C4-2B (cell line): Measurements from ENCODE around the gene FRMD8.

ENCODE experiments used
- H3K27ac ChIP-seq: fragments of 450-650 bp; 2 replicates; pipeline ENCODE4 v1.5.1; 2017
- CTCF ChIP-seq: fragments of 450-650 bp; conservative IDR thresholded peaks from 2 replicates; pipeline ENCODE4 v1.5.1; 2017; ENCODE audit warnings: mild to moderate bottlenecking
- ZFX ChIP-seq: fragments of 450-650 bp; IDR thresholded peaks from 2 replicates; pipeline ENCODE4 v1.6.1; 2017

The FRMD8 gene

GRCh38 chr11:65353900-65354264 lies 32.6 kb upstream of the FRMD8 start:
- H3K27ac ChIP-seq = peak overlapping the region; percentile 64
- TF ChIP-seq ZFX (no peak), CTCF (no peak)

- H3K27ac ChIP-seq = peak within 1 kb of the TSS; percentile 64
- TF ChIP-seq ZFX = 0 out of 2 replicates have a peak, but pooled peaks have one; percentile 45
- TF ChIP-seq CTCF = no peak
These were observed 32.0 kb upstream of the FRMD8 start, which contains the start of gene TIGD3 for GRCh38 chr11:65354265-65355012. Gene TIGD3 (plus strand): TSS chr11:65354751. CDS start chr11:65355809, 1,058 bp downstream.

- peak overlapping the region; percentile 64 for H3K27ac ChIP-seq
- TF ChIP-seq CTCF (no peak), ZFX (no peak)
These were observed 31.2 kb upstream of the FRMD8 start for GRCh38 chr11:65355013-65355775.

GRCh38 chr11:65355776-65356393 lies 30.6 kb upstream of the FRMD8 start:
- H3K27ac ChIP-seq = no peak overlapping the region
- TF ChIP-seq CTCF = no peak
- no peak for TF ChIP-seq ZFX

- TF ChIP-seq ZFX (no peak), CTCF (no peak)
- H3K27ac ChIP-seq = no peak overlapping the region
These were observed 30.0 kb upstream of the FRMD8 start for GRCh38 chr11:65356394-65356972.

- TF ChIP-seq ZFX = no peak
- no peak for TF ChIP-seq CTCF
- no peak overlapping the region for H3K27ac ChIP-seq
These were observed 28.5 kb upstream of the FRMD8 start for GRCh38 chr11:65357856-65358356.
